Gastroesophageal sphincter (tissue), 3 donors: Measurements from ENCODE around the gene TRIM7.

Source experiments
- POLR2A ChIP-seq, 2 donors: fragments of 450-650 bp; IDR thresholded peaks; one replicate each; pipeline ENCODE4 v1.6.1; 2017; ENCODE audit warnings: antibody characterized with exemption in 2 of 2, mild to moderate bottlenecking in 2 of 2, moderate library complexity in 1 of 2
- TF ChIP-seq, protein P1 (sequence below), 4 experiments: fragments of 200-600 bp in 2 of 4; fragments of 450-650 bp in 2 of 4; sonication (generic) in 1 of 4; IDR thresholded peaks; one replicate each; pipeline ENCODE4 v1.5.1; 2017 to 2019; ENCODE audit warnings: antibody characterized with exemption in 4 of 4, mild to moderate bottlenecking in 2 of 4, moderate library complexity in 2 of 4

DNA sequence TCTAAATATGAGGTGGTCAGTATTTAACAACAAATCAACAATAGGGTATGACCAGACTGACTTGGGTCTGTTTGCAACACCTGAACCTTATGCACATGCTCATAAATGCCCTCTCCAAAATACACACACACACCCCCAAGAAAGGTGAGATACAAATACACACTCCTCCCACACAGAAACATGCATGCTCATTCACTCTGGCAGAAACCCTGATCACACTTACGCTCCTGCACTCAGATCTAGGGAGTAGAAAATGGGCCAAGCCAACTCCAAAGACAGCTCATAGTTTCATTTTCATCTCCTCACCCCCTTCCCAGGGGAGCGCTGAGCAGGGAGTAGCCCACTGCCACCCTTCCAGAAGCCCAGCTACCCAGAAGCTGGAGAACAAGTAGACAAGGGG lies 11.3 kb downstream of the TRIM7 start:
- TF ChIP-seq, protein P1, sequence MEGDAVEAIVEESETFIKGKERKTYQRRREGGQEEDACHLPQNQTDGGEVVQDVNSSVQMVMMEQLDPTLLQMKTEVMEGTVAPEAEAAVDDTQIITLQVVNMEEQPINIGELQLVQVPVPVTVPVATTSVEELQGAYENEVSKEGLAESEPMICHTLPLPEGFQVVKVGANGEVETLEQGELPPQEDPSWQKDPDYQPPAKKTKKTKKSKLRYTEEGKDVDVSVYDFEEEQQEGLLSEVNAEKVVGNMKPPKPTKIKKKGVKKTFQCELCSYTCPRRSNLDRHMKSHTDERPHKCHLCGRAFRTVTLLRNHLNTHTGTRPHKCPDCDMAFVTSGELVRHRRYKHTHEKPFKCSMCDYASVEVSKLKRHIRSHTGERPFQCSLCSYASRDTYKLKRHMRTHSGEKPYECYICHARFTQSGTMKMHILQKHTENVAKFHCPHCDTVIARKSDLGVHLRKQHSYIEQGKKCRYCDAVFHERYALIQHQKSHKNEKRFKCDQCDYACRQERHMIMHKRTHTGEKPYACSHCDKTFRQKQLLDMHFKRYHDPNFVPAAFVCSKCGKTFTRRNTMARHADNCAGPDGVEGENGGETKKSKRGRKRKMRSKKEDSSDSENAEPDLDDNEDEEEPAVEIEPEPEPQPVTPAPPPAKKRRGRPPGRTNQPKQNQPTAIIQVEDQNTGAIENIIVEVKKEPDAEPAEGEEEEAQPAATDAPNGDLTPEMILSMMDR (IDR thresholded peaks at IDR 0.05) = no peak
- TF ChIP-seq POLR2A (IDR thresholded peaks at IDR 0.05) = no peak
